Neural cell (in vitro differentiated cells): ENCODE data around the gene HIPK2. TPM values are rescaled to one million over a fixed set of nuclear protein-coding genes. Genes with fewer than 3 reads are reported as not detected.

Experiments used
- H2AFZ ChIP-seq: fragments of 200-600, 300-800 bp; sonication (generic), shearing (Covaris generic); 2 replicates; pipeline ENCODE4 v1.6.0; 2014; ENCODE audit warnings: low read depth, mild to moderate bottlenecking, antibody characterized with exemption, low read length, moderate library complexity
- H3F3A ChIP-seq: fragments of 200-600 bp; shearing (Covaris generic); 2 replicates; pipeline ENCODE4 v1.6.1; 2016; ENCODE audit warnings: mild to moderate bottlenecking, moderate library complexity, mixed read lengths, antibody characterized with exemption, low read length; ENCODE audit not compliant: insufficient read depth, poor library complexity, severe bottlenecking
- H3K27ac ChIP-seq: fragments of 200-600, 300-800 bp; sonication (generic), shearing (Covaris generic); 2 replicates; pipeline ENCODE4 v1.5.1; 2014; ENCODE audit warnings: mild to moderate bottlenecking, low read length, moderate library complexity
- H3K27me3 ChIP-seq: fragments of 300-800, 200-600 bp; sonication (generic), shearing (Covaris generic); 2 replicates; pipeline ENCODE4 v1.6.0; 2014; ENCODE audit warnings: mild to moderate bottlenecking, low read depth, low read length, moderate library complexity; ENCODE audit not compliant: insufficient read depth
- H3K36me3 ChIP-seq: fragments of 300-800, 200-600 bp; sonication (generic), shearing (Covaris generic); 2 replicates; pipeline ENCODE4 v1.5.1; 2014; ENCODE audit warnings: mild to moderate bottlenecking, antibody characterized with exemption, low read length, moderate library complexity; ENCODE audit not compliant: insufficient read depth
- H3K4me2 ChIP-seq: fragments of 300-800, 200-600 bp; sonication (generic), shearing (Covaris generic); 2 replicates; pipeline ENCODE4 v1.6.0; 2014; ENCODE audit warnings: mild to moderate bottlenecking, low read length
- H3K4me3 ChIP-seq: fragments of 300-800, 200-600 bp; sonication (generic), shearing (Covaris generic); 2 replicates; pipeline ENCODE4 v1.5.1; 2014; ENCODE audit warnings: mild to moderate bottlenecking, low read length, moderate library complexity
- H3K79me2 ChIP-seq: fragments of 200-600 bp; shearing (Covaris generic); replicated peaks from 2 replicates; pipeline ENCODE4 v1.6.0; 2014; ENCODE audit warnings: mild to moderate bottlenecking, low read length, moderate library complexity; ENCODE audit not compliant: insufficient read depth
- H3K9ac ChIP-seq: fragments of 300-800, 200-600 bp; sonication (generic), shearing (Covaris generic); 2 replicates; pipeline ENCODE4 v1.6.1; 2016; ENCODE audit warnings: mild to moderate bottlenecking, low read length, mixed read lengths
- H3K9me2 ChIP-seq: fragments of 200-600 bp; shearing (Covaris generic); 2 replicates; pipeline ENCODE4 v1.6.1; 2016; ENCODE audit warnings: mild to moderate bottlenecking, low read length, mixed read lengths; ENCODE audit not compliant: insufficient read depth
- H3K9me3 ChIP-seq: fragments of 200-600, 300-800 bp; sonication (generic), shearing (Covaris generic); 2 replicates; pipeline ENCODE4 v1.6.1; 2016; ENCODE audit warnings: mild to moderate bottlenecking, mixed run types, low read length, moderate library complexity, mixed read lengths
- H4K20me1 ChIP-seq: fragments of 200-600 bp; shearing (Covaris generic); 2 replicates; pipeline ENCODE4 v1.6.1; 2016; ENCODE audit warnings: mild to moderate bottlenecking, mixed run types; ENCODE audit not compliant: insufficient read depth
- CTCF ChIP-seq: fragments of 450-650 bp; IDR thresholded peaks from 2 replicates; pipeline ENCODE4 v1.5.1; 2014; ENCODE audit warnings: antibody characterized with exemption, mild to moderate bottlenecking, moderate library complexity; ENCODE audit not compliant: poor library complexity, severe bottlenecking
- EP300 ChIP-seq: fragments of 450-650 bp; conservative IDR thresholded peaks from 2 replicates; pipeline ENCODE4 v1.6.1; 2014; ENCODE audit warnings: antibody characterized with exemption, mild to moderate bottlenecking, moderate library complexity; ENCODE audit not compliant: poor library complexity, severe bottlenecking
- EZH2 ChIP-seq: fragments of 200-600, 300-800 bp; shearing (Covaris generic), sonication (generic); IDR thresholded peaks from 2 replicates; pipeline ENCODE4 v1.6.1; 2014; ENCODE audit warnings: antibody characterized with exemption, low read length, borderline replicate concordance, mild to moderate bottlenecking; ENCODE audit not compliant: insufficient read depth, poor library complexity, severe bottlenecking
- MXI1 ChIP-seq: fragments of 450-650 bp; conservative IDR thresholded peaks from 2 replicates; pipeline ENCODE4 v1.6.1; 2014; ENCODE audit warnings: antibody characterized with exemption, mild to moderate bottlenecking; ENCODE audit not compliant: poor library complexity, severe bottlenecking
- POLR2AphosphoS5 ChIP-seq: IDR thresholded peaks from 2 replicates; pipeline ENCODE4 v1.6.1; 2012
- RAD21 ChIP-seq: fragments of 450-650 bp; conservative IDR thresholded peaks from 2 replicates; pipeline ENCODE4 v1.6.1; 2014; ENCODE audit warnings: antibody characterized with exemption, mild to moderate bottlenecking, moderate library complexity
- REST ChIP-seq: IDR thresholded peaks from 2 replicates; pipeline ENCODE4 v1.6.1; 2012; ENCODE audit warnings: borderline replicate concordance
- SMC3 ChIP-seq: fragments of 450-650 bp; conservative IDR thresholded peaks from 2 replicates; pipeline ENCODE4 v1.6.1; 2014; ENCODE audit warnings: antibody characterized with exemption, mild to moderate bottlenecking, moderate library complexity; ENCODE audit not compliant: poor library complexity
- TAF1 ChIP-seq: IDR thresholded peaks from 2 replicates; pipeline ENCODE4 v1.6.1; 2012; ENCODE audit warnings: low read depth
- polyA plus RNA-seq: library from polyadenylated mRNA; depleted of rRNA; stranded (reverse); fragments of >200 nt; gene quantifications from 2 replicates; pipeline ENCODE4 v1.2.3, GENCODE V29; 2014

HIPK2 gene
- polyA plus RNA-seq, 1 donor from 2014 or later = 8.5 TPM

DNA sequence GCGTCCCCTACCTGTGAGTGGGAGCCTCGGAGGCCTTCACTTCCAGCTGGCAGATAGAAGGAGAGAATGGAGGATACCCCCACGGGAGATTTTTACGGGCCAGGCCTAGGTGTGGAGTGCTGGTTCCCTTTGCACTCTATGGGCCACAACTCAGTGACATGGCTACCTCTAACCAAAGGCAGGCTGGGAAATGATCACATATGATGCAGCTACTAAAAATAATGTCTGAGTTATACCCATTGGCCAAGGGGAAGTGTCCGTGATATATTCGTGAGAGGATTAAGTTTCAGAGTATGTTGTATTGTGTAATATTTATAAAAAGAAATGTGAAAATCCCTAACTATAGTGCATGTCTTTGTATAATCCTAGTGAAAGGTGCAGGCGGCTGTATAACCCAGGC, 13.5 kb upstream of the HIPK2 start (continued):
- TF ChIP-seq MXI1 = no peak
- no peak for TF ChIP-seq TAF1
- TF ChIP-seq RAD21 = no peak

DNA sequence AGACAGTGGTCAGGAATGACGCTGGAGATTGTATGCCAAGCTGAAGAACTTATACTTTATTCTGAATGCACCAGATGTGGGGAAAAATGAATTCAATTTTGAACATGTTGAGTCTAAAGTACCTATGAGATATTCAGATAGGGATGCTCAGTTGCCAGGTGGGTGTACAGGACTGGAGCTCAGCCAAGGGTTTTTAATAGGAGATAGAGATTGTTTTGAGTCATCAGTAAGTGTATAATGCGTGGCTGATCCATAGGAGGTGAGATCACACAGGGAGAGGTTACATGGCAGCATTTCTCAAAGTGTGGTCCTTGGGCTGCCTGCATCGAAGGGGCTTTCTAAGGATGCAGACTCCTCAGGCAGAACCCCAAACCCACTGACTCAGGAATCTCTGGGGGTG, 6.8 kb upstream of the HIPK2 start:
- Histone ChIP-seq H3F3A (no peaks in the 10 kb centered on the region), H3K27me3 (no peaks in the 10 kb centered on the region), H4K20me1 (no peaks in the 10 kb centered on the region), H3K79me2 (no peaks in the 10 kb centered on the region), H3K27ac (no peak overlapping the region), H3K9me3 (no peaks in the 10 kb centered on the region), H3K36me3 (no peaks in the 10 kb centered on the region), H3K9me2 (no peaks in the 10 kb centered on the region), H3K4me3 (no peak overlapping the region), H2AFZ (no peak overlapping the region), H3K9ac (no peak overlapping the region), H3K4me2 (no peak overlapping the region)
- TF ChIP-seq RAD21 (no peak), CTCF (no peak), TAF1 (no peak), MXI1 (no peak), EP300 (no peak), REST (no peak), SMC3 (no peak), POLR2AphosphoS5 (no peak), EZH2 (no peak)

DNA sequence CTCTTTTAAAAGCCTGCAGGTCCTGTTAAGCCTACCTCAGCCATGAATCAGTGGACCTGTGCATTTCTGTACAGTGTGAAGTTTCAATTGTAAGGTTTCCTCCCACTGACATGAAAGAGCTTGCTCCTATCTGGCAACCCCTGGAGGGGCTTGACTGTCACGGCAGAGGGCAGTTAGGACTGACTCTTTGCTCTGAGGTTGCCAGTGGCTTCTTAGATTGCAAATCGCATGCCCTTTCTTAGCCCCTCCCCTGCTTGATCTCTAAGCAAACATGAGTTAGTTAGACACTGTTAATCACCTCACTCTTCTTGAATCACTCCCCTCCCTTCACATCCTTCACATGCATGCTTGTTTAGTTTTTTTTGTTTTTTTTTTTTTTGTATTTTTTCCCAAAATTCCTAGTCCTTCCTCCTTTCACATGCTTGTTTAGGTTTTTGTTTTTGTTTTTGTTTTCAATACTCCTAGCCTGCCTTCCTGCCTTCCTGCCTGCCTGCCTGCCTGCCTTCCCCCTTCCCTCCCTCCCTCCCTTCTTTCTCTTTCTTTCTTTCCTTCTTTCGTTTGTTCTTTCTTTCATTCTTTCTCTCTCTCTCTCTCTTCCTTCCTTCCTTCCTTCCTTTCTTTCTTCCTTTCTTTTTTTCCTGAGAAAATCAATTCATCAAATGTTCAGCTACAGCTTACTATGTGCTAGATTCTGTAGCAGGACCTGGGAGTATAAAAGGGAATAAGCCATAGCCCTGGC, 6.0 kb upstream of the HIPK2 start:
- H3K27ac ChIP-seq = no peak overlapping the region
- no peak for TF ChIP-seq POLR2AphosphoS5
- TF ChIP-seq REST = no peak
- TF ChIP-seq CTCF = no peak
- no peak for TF ChIP-seq EZH2
- TF ChIP-seq EP300 = no peak
- no peak for TF ChIP-seq MXI1
- no peak for TF ChIP-seq SMC3
- TF ChIP-seq RAD21 = no peak
- TF ChIP-seq TAF1 = no peak
- H3F3A ChIP-seq = no peaks in the 10 kb centered on the region
- no peaks in the 10 kb centered on the region for H3K9me2 ChIP-seq
- peak overlapping the region; percentile 22 for H3K4me3 ChIP-seq
- H3K36me3 ChIP-seq = no peaks in the 10 kb centered on the region
- no peaks in the 10 kb centered on the region for H3K27me3 ChIP-seq
- no peaks in the 10 kb centered on the region for H4K20me1 ChIP-seq
- no peak overlapping the region for H2AFZ ChIP-seq
- no peak overlapping the region for H3K9ac ChIP-seq
- peaks cover 7% of the 10 kb centered on the region for H3K79me2 ChIP-seq
- no peak overlapping the region for H3K4me2 ChIP-seq
- H3K9me3 ChIP-seq = no peaks in the 10 kb centered on the region
